HTR-8/SVneo (cell line): ENCODE measurements around the gene DYRK1B.
"Not testable (repeated sequence)": the region's sequence is repeated elsewhere in the genome, so short reads cannot be mapped to it uniquely, and the experiment has no call there.

Experiments used
- DNase-seq: peaks from one replicate; pipeline ENCODE4 v3.0.0; 2011; ENCODE audit warnings: low spot score, mixed read lengths; ENCODE audit not compliant: insufficient read length
- FAIRE-seq: peaks from 2 replicates; lab custom pipeline; 2011; peaks lifted over from hg19 to GRCh38; lab: Jason Lieb, UNC

The DYRK1B gene

GRCh38 chr19:39833464-39834286, at the start of gene DYRK1B:
TSS of gene DYRK1B (minus strand) at chr19:39834162. CDS start at chr19:39831867, 2,295 bp downstream.
- FAIRE-seq = peak; percentile 99
- DNase-seq = peak; percentile 98

GRCh38 chr19:39882645-39883044, 48.7 kb upstream of the DYRK1B start:
- not testable (repeated sequence) for DNase-seq, FAIRE-seq

DNA sequence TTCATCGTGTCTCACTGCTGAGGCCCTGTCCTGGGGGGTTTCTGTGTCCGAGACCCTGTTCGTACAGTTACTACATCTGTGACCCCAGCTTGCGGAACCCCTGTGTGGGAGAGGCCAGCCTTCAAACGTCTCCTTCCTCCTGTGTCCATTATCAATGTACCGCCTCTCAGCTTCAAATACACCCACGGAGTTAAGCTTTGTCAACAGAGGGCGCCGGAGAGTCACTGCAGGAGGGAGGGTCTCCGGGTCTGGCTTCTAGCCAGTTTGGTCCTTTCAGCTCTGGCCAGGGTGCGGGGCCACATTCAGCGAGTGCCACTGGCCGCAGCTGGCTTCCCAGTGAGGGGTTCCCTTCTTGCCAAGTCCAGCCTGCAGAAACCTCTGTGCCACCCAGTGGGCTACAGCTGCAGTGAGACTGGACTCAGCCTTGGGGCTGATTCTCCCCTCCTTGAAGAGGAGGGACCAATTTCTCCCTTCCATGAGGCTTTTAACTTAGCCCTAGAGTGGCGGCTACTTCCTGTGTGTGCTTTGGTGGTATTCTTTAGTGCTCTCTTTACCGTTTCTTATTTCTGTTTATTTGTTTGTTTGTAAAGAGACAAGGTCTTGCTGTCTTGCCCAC, 47.6 kb upstream of the DYRK1B start:
- FAIRE-seq, DNase-seq: not testable (repeated sequence)

DNA sequence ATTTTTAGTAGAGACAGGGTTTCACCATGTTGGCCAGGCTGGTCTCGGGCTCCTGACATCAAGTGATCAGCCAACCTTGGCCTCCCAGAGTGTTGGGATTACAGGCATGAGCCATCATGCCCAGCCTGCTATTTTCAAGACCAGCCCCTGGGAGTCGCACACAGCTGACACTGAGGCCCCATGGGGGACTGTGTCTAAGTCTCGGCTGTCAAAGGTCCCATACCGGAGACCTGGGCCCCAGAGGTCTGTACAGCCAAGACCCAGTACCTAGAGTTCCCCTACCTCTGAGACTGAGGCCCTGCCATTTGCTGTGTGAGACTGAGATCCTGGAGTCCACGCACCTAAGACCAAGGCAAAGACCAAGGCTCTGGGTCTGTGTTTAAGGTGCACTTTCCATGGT, 46.3 kb upstream of the DYRK1B start:
- DNase-seq, FAIRE-seq: not testable (repeated sequence)

DNA sequence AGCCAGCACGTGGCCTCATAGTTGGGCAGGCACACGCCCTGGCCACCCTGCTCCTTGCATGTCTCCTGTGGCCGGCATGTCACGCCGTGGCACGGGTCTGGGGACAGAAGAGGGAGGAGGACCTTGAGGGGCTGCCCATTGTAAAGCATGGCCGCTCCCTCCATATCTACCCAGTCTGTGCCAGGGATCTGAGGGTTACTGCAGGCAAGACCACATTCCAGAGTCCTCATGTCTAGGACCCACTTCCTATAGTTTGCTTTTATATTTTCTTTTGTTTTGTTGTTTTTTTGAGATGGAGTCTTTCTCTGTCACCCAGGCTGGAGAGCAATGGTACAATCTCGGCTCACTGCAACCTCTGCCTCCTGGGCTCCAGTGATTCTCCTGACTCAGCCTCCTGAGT, 45.8 kb upstream of the DYRK1B start:
- FAIRE-seq, DNase-seq: not testable (repeated sequence)

GRCh38 chr19:39878866-39879265, 44.9 kb upstream of the DYRK1B start:
- not testable (repeated sequence) for FAIRE-seq, DNase-seq

DNA sequence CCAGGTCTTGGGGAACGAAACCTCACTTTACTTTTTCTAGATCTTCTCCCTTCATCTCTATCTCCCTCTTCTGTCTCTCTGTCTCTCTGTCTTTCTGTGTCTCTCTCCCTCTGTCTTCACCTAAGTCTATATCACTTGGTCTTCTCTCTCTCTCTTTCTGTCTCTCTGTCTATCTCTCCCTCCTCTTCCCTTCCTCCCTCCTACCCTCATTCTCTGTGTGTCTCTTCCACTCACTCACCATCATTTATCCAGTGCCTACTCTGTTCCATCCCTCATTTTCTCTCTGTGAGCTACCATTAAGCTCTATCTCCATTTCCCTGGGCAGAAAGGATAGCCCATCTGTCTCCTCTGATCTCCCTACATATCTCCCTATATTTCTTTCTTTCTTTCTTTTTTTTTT, 44.4 kb upstream of the DYRK1B start:
- FAIRE-seq = no peak
- DNase-seq = no peak

- FAIRE-seq, DNase-seq: not testable (repeated sequence)
Measured at GRCh38 chr19:39877982-39878381, 44.0 kb upstream of the DYRK1B start.

GRCh38 chr19:39877488-39877887, 43.5 kb upstream of the DYRK1B start:
- not testable (repeated sequence) for DNase-seq, FAIRE-seq

DNA sequence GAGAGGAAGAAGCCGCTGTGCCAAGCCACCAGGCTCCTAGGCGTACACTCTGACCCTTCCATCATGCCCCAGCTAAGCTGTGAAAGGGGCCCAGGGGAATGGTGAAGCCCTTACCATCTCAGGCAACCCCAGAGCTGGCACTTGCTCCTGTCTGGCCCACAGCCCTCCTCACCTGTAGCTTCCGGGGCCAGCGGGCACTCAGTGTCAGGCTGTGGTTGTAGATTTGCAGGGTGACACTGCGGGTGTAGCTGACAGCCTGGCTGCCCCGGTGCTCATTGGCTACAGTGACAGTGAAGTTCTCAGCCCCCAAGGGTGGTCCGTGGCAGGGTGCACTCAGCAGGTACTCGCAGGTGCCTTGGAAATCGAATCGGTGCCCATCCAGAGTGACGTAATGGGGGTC, 42.5 kb upstream of the DYRK1B start:
- not testable (repeated sequence) for FAIRE-seq, DNase-seq

- not testable (repeated sequence) for DNase-seq, FAIRE-seq
Measured at GRCh38 chr19:39875401-39875864, 41.5 kb upstream of the DYRK1B start.

- FAIRE-seq = no peak
- DNase-seq = no peak
Measured at GRCh38 chr19:39874404-39874803, 40.4 kb upstream of the DYRK1B start.

DNA sequence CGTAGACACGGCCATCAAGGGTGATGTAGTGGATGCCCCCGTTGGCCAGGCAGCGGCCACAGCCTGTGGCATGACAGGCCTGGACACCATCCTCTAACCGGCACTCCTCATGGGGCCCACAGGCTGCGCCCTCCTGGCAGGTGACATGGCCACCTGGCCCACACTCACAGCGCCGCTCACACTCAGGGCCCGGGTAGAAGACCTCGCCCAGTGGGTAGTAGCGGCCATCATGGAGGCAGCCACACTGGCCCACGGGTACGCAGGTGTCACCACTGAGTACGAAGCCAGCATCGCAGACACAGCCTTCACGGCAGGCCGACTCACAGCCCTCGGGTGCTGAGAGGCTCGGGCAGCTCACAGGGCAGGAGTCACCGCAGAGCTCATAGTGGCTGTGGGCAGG, 39.4 kb upstream of the DYRK1B start:
- FAIRE-seq (no peak), DNase-seq (no peak)

GRCh38 chr19:39871886-39872866, 38.2 kb upstream of the DYRK1B start:
- FAIRE-seq = no peak
- no peak for DNase-seq

DNA sequence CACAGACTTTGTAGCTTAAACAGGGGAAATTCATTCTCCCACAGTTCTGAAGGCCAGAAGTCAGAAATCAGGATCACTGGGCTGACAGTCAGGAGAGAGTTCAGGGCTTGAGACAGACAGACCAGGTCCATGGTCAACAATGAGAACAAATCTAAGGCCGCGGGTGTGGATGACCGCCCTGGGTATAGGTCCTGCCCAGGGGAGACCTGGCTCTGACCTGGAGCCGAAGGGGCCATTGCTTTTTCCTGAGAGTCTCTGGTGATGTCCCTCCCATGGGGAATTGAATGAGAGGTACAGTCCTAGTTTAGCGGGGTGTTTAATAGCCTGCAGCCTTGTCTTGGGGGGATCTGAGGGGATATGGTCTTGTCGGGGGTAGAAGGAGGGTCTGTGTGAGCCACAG, 37.4 kb upstream of the DYRK1B start:
- DNase-seq = no peak
- FAIRE-seq = no peak

GRCh38 chr19:39870171-39870971, 36.4 kb upstream of the DYRK1B start:
- FAIRE-seq (no peak), DNase-seq (no peak)

- no peak for DNase-seq
Measured at GRCh38 chr19:39867952-39868351, 34.0 kb upstream of the DYRK1B start.

GRCh38 chr19:39867133-39867532, 33.2 kb upstream of the DYRK1B start:
- DNase-seq = no peak
- no peak for FAIRE-seq

More at GRCh38 chr19:39867952-39868351, 34.0 kb upstream of the DYRK1B start:
- FAIRE-seq = no peak

DNA sequence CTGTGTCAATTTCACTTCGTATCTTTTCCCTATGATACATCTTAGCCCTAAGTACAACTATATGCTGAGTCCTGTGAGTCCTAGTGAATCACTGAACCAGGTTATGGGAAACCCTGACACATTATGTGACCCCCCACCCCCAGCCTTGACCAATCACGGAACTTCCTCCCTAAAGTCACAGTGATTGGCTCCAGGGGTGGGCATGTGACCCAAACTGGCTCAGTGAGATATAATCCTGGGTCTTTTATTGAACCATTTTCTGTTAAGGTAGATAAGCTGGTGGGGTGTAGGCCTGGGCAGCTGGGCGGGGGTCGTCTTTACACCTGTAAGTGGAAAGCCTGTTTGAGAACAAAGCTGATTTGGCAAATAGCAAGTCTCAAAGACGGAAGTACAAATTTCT, 32.0 kb upstream of the DYRK1B start:
- no peak for DNase-seq
- no peak for FAIRE-seq
